Measurements from ENCODE around the gene COL23A1. TPM values are rescaled to one million over a fixed set of nuclear protein-coding genes. Genes with fewer than 3 reads are reported as not detected.

The COL23A1 gene
- polyA plus RNA-seq, 3 donors, result 0.11 to 0.21 TPM; not detected in 1

DNA sequence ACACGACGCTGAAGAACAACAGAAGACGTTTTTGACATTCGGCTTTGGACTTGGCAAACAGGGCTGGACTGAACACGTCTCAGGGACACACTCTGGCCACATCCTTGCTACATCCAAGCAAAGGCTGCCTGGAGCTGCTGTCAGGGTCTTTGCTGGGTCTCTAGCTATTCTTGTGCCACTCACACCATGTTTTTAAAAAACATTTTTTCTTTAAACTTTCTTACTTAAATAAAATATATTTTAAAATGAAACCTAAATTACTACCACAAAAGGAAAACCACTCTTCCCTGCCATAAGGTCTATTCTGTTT, 229.3 kb downstream of the COL23A1 start:
- no peaks in the 10 kb centered on the region for H3K36me3 Mint-ChIP-seq

GRCh38 chr5:178360222-178360925, 229.8 kb downstream of the COL23A1 start:
- H3K79me2 ChIP-seq (ENCODE audit: insufficient read depth, low read length), result no peaks in the 10 kb centered on the region
- peaks cover 0 to 8% (median 4%) of the 10 kb centered on the region in 3 donors for H3K27me3 Mint-ChIP-seq (ENCODE audit: low read depth in 3 of 3)
- H3K4me3 ChIP-seq (replicated peaks in 1 of 3; ENCODE audit: low read depth in 2 of 3, low read length in 3 of 3), result no peak overlapping the region
- H3K36me3 ChIP-seq (replicated peaks in 1 of 2; ENCODE audit: control insufficient read depth in 1 of 2, insufficient read depth in 2 of 2, low read length in 2 of 2), result no peaks in the 10 kb centered on the region
- H3K27ac Mint-ChIP-seq, result peak overlapping the region in 2 of 7 donors; percentile 18 to 42
- no peak for TF ChIP-seq CTCF (IDR thresholded peaks at IDR 0.05)
- peaks cover 3 to 14% (median 7%) of the 10 kb centered on the region in 7 donors for H3K9me3 Mint-ChIP-seq
- WGBS (ENCODE audit: insufficient coverage), result 49% methylated on average over 13 of the region's 19 CpGs
- peaks cover 6 to 9% of the 10 kb centered on the region in 2 donors for H3K9me3 ChIP-seq (replicated peaks in 1 of 2; ENCODE audit: control insufficient read depth in 1 of 2, insufficient read depth in 1 of 2, low read length in 2 of 2)
- peaks cover 39% of the 10 kb centered on the region for H3K4me1 Mint-ChIP-seq
- H4K20me1 ChIP-seq (ENCODE audit: insufficient read depth, low read length), result no peaks in the 10 kb centered on the region
- H3K4me3 Mint-ChIP-seq, result no peak overlapping the region
- H3K27me3 ChIP-seq (ENCODE audit: control insufficient read depth in 2 of 2, insufficient read depth in 2 of 2, low read length in 2 of 2), result no peaks in the 10 kb centered on the region
- intact Hi-C loops (cut with micrococcal nuclease), result no loop called here
- H3K36me3 Mint-ChIP-seq, result no peaks in the 10 kb centered on the region
- H3K4me2 ChIP-seq (replicated peaks; ENCODE audit: extremely low read depth, low read length, poor library complexity, severe bottlenecking), result no peak overlapping the region
- no peak overlapping the region for H3K27ac ChIP-seq (ENCODE audit: low read depth in 1 of 2, low read length in 2 of 2)
- no peak overlapping the region for H3K9ac ChIP-seq (ENCODE audit: insufficient read depth, low read length, poor library complexity, severe bottlenecking)
- DNase-seq, result peak in 1 of 3 donors; percentile 62
- no peak overlapping the region for H2AFZ ChIP-seq (ENCODE audit: insufficient read depth, low read depth, low read length, poor library complexity, severe bottlenecking)
- H3K4me1 ChIP-seq (ENCODE audit: control insufficient read depth in 1 of 2, insufficient read depth in 2 of 2, low read length in 2 of 2), result peaks cover 38 to 41% of the 10 kb centered on the region in 2 donors

More for the DNA sequence above, 229.3 kb downstream of the COL23A1 start:
- peaks cover 8 to 19% (median 11%) of the 10 kb centered on the region in 7 donors for H3K9me3 Mint-ChIP-seq
- Histone ChIP-seq H3K4me3 (replicated peaks in 1 of 3; ENCODE audit: low read depth in 2 of 3, low read length in 3 of 3) (no peak overlapping the region), H3K4me2 (replicated peaks; ENCODE audit: extremely low read depth, low read length, poor library complexity, severe bottlenecking) (no peak overlapping the region), H3K4me1 (ENCODE audit: control insufficient read depth in 1 of 2, insufficient read depth in 2 of 2, low read length in 2 of 2) (peaks cover 37 to 38% of the 10 kb centered on the region in 2 donors), H4K20me1 (ENCODE audit: insufficient read depth, low read length) (no peaks in the 10 kb centered on the region), H3K27ac (ENCODE audit: low read depth in 1 of 2, low read length in 2 of 2) (no peak overlapping the region), H2AFZ (ENCODE audit: insufficient read depth, low read depth, low read length, poor library complexity, severe bottlenecking) (no peak overlapping the region), H3K79me2 (ENCODE audit: insufficient read depth, low read length) (no peaks in the 10 kb centered on the region), H3K9ac (ENCODE audit: insufficient read depth, low read length, poor library complexity, severe bottlenecking) (no peak overlapping the region), H3K27me3 (ENCODE audit: control insufficient read depth in 2 of 2, insufficient read depth in 2 of 2, low read length in 2 of 2) (no peaks in the 10 kb centered on the region), H3K9me3 (replicated peaks in 1 of 2; ENCODE audit: control insufficient read depth in 1 of 2, insufficient read depth in 1 of 2, low read length in 2 of 2) (peaks cover 6 to 14% of the 10 kb centered on the region in 2 donors), H3K36me3 (replicated peaks in 1 of 2; ENCODE audit: control insufficient read depth in 1 of 2, insufficient read depth in 2 of 2, low read length in 2 of 2) (no peaks in the 10 kb centered on the region)
- peak overlapping the region in 1 of 7 donors; percentile 24 for H3K27ac Mint-ChIP-seq
- intact Hi-C loops (cut with micrococcal nuclease), result no loop called here
- DNase-seq, result no peak
- no peak for TF ChIP-seq CTCF (IDR thresholded peaks at IDR 0.05)
- 87% methylated on average over 5 of the region's 5 CpGs for WGBS (ENCODE audit: insufficient coverage)
- H3K4me1 Mint-ChIP-seq, result peaks cover 38% of the 10 kb centered on the region
- no peak overlapping the region for H3K4me3 Mint-ChIP-seq
- peaks cover 0 to 8% (median 3%) of the 10 kb centered on the region in 3 donors for H3K27me3 Mint-ChIP-seq (ENCODE audit: low read depth in 3 of 3)
